HL-60 (cell line): ENCODE results near the gene WLS.

Experiments used
- DNase-seq, 2 experiments: peaks; one replicate each; pipeline ENCODE4 v3.0.0-alpha.2; 2010 to 2020; ENCODE audit warnings: low read depth in 1 of 2, low spot score in 1 of 2
- H3K27ac ChIP-seq: fragments of 250-450 bp; sonication (Bioruptor Pico); replicated peaks from 2 replicates; pipeline ENCODE4 v1.5.1; 2020; ENCODE audit warnings: mild to moderate bottlenecking, moderate library complexity
- H3K27me3 ChIP-seq: fragments of 250-450 bp; sonication (Bioruptor Pico); 2 replicates; pipeline ENCODE4 v1.5.1; 2021; ENCODE audit warnings: mild to moderate bottlenecking, moderate library complexity; ENCODE audit not compliant: insufficient read depth, poor library complexity, severe bottlenecking
- H3K4me3 ChIP-seq: replicated peaks from 2 replicates; pipeline ENCODE4 v1.5.1; 2011; ENCODE audit warnings: mild to moderate bottlenecking, control low read depth, low read length; ENCODE audit not compliant: insufficient read depth
- CTCF ChIP-seq: IDR thresholded peaks from one replicate; pipeline ENCODE4 v1.5.1; 2011; ENCODE audit warnings: low read length, control low read depth, inconsistent platforms; ENCODE audit not compliant: insufficient read depth
- GABPA ChIP-seq: IDR thresholded peaks from 2 replicates; pipeline ENCODE4 v1.6.1; 2012; ENCODE audit warnings: low read depth
- POLR2AphosphoS5 ChIP-seq: IDR thresholded peaks from 2 replicates; pipeline ENCODE4 v1.6.1; 2012; ENCODE audit warnings: low read depth
- REST ChIP-seq: IDR thresholded peaks from 2 replicates; pipeline ENCODE4 v1.6.1; 2012; ENCODE audit warnings: low read depth; ENCODE audit not compliant: insufficient replicate concordance
- SPI1 ChIP-seq: IDR thresholded peaks from 2 replicates; pipeline ENCODE4 v1.6.1; 2012; ENCODE audit warnings: low read depth, mild to moderate bottlenecking, borderline replicate concordance

The WLS gene

GRCh38 chr1:68103011-68103545, 129.2 kb downstream of the WLS start:
- no peak for DNase-seq
- no peak for TF ChIP-seq SPI1
- TF ChIP-seq GABPA, result no peak
- no peak for TF ChIP-seq CTCF
- Histone ChIP-seq H3K4me3 (no peak overlapping the region), H3K27me3 (no peaks in the 10 kb centered on the region), H3K27ac (no peak overlapping the region)

GRCh38 chr1:68101829-68102228, 130.5 kb downstream of the WLS start:
- Histone ChIP-seq H3K27me3 (no peaks in the 10 kb centered on the region), H3K4me3 (no peak overlapping the region)
- no peak for DNase-seq

DNA sequence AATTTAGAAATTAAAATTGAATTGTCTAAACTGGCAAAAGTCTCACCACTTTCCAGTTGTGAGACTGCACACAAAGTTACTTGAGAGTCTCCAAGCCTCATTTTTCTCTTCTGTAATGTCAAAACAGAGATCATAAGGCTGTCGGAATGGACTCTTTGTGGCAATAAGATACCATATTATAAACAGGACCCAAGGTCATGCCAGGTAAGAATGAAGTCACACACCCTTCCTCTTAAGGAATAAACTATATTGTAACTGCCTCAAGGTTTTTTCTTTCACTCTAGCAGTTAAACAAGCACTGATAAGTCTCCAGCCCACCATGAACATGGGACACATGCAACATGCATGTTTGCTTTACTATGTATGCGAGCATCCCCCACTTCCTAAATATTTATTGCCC, 131.8 kb downstream of the WLS start:
- H3K4me3 ChIP-seq, result no peak overlapping the region
- DNase-seq, result no peak
- no peak for TF ChIP-seq POLR2AphosphoS5
- TF ChIP-seq GABPA, result no peak
- TF ChIP-seq REST, result no peak
- TF ChIP-seq CTCF, result no peak
- no peak for TF ChIP-seq SPI1
- no peaks in the 10 kb centered on the region for H3K27me3 ChIP-seq
- no peak overlapping the region for H3K27ac ChIP-seq

More at GRCh38 chr1:68101829-68102228, 130.5 kb downstream of the WLS start:
- TF ChIP-seq CTCF (no peak), POLR2AphosphoS5 (no peak)
- no peak overlapping the region for H3K27ac ChIP-seq

GRCh38 chr1:68093737-68094136, 138.6 kb downstream of the WLS start:
- no peak for DNase-seq
- TF ChIP-seq SPI1 (no peak), REST (no peak), CTCF (no peak), POLR2AphosphoS5 (no peak), GABPA (no peak)

More at GRCh38 chr1:68093737-68094136, 138.6 kb downstream of the WLS start:
- no peak overlapping the region for H3K27ac ChIP-seq
- H3K27me3 ChIP-seq, result no peaks in the 10 kb centered on the region
- no peak overlapping the region for H3K4me3 ChIP-seq
